ENCODE measurements around the gene TSACC.

- TF ChIP-seq ID3 (CRISPR knock-in tag; IDR thresholded peaks at IDR 0.05) (no peak), ID3 (tag; IDR thresholded peaks at IDR 0.05) (no peak), CHD1 (IDR thresholded peaks at IDR 0.05; ENCODE audit: low read length) (no peak), REST (IDR thresholded peaks at IDR 0.05; ENCODE audit: borderline replicate concordance) (no peak), REST (CRISPR knock-in tag; IDR thresholded peaks at IDR 0.05; ENCODE audit: low read depth) (no peak), POLR2A (conservative IDR thresholded peaks at IDR 0.05) (no peak), RBM17 (IDR thresholded peaks at IDR 0.05; ENCODE audit: borderline replicate concordance, low read depth, low read length) (no peak), SMAD1 (IDR thresholded peaks at IDR 0.05; ENCODE audit: low read depth, low read length, partially characterized antibody) (no peak), PTTG1 (tag; IDR thresholded peaks at IDR 0.05; ENCODE audit: low read depth) (no peak), SMARCA5 (IDR thresholded peaks at IDR 0.05) (no peak), HDGF (IDR thresholded peaks at IDR 0.05) (no peak), SIN3A (IDR thresholded peaks at IDR 0.05; ENCODE audit: borderline replicate concordance in 2 of 2, control insufficient read depth in 1 of 2, low read depth in 2 of 2, low read length in 2 of 2) (no peak), NCOR1 (IDR thresholded peaks at IDR 0.05) (no peak), ZNF282 (CRISPR knock-in tag; IDR thresholded peaks at IDR 0.05) (no peak)
Observed at GRCh38 chr1:156293895-156294294, 44.4 kb upstream of the TSACC start.

Measured in K562 (cell line).